ENCODE measurements around the gene C1QTNF7. TPM values are rescaled to one million over a fixed set of nuclear protein-coding genes. Genes with fewer than 3 reads are reported as not detected.

Gene C1QTNF7
- 0.44 and 1.9 TPM in 2 replicates for total RNA-seq

GRCh38 chr4:15427701-15428100 lies at the start of gene C1QTNF7:
C1QTNF7 (plus strand) TSS chr4:15428033; CDS start chr4:15435744, 7,711 bp downstream.

GRCh38 chr4:15469402-15470127 lies 41.7 kb downstream of the C1QTNF7 start, which contains the start of gene CC2D2A:
CC2D2A (plus strand) TSS chr4:15469882; CDS start chr4:15475933, 6,051 bp downstream.

Other genes starting within 250 kb of the C1QTNF7 start
- 18.6 and 34.0 TPM in 2 replicates for gene CC2D2A, start 41.8 kb downstream of the C1QTNF7 start, total RNA-seq
- gene FBXL5, start 227.3 kb downstream of the C1QTNF7 start, total RNA-seq = 47.9 and 56.5 TPM in 2 replicates